Measurements from ENCODE around the gene CGB8. TPM values are rescaled to one million over a fixed set of nuclear protein-coding genes. Genes with fewer than 3 reads are reported as not detected.
"Not testable (repeated sequence)": the region's sequence is repeated elsewhere in the genome, so short reads cannot be mapped to it uniquely, and the experiment has no call there.

CGB8 gene
- total RNA-seq, 3 donors from 2014 or later (not counting 1 experiment from before 2014, with no cell fraction given), result not detected

DNA sequence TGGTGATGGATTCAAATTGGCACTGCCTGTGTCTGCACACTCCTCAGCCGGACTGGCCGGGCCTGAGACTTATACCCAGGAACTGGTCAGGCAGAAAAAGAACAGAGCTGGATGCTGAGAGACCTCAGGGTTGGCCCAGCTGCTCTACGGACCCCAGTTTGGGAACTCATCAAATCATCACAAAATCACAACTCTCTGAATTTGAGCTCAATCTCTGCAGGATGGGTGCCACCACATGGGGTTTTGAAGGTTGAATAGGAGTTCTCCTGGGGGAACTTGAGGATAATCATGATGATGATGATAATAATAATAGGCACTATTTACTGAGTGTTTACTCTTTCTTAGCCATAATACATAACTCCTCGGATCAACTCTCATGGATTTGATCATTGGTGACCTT, 6.2 kb downstream of the CGB8 start:
- H3K4me1 ChIP-seq (ENCODE audit: control insufficient read depth, insufficient read depth, low read length); H3K4me3 Mint-ChIP-seq; H3K36me3 ChIP-seq (ENCODE audit: control insufficient read depth, insufficient read depth, low read length); H3K9me3 ChIP-seq (ENCODE audit: control insufficient read depth, insufficient read depth, low read length); DNase-seq; H3K9me3 Mint-ChIP-seq; H3K27me3 ChIP-seq (ENCODE audit: control insufficient read depth, insufficient read depth, low read length); H3K4me3 ChIP-seq (ENCODE audit: low read length); H3K27me3 Mint-ChIP-seq (ENCODE audit: low read depth in 2 of 2); H3K27ac ChIP-seq (ENCODE audit: low read length); H3K27ac Mint-ChIP-seq; H3K36me3 Mint-ChIP-seq; ATAC-seq; intact Hi-C loops (cut with micrococcal nuclease); H3K4me1 Mint-ChIP-seq: not testable (repeated sequence)
- WGBS (ENCODE audit: insufficient coverage), result no CpG with 5 or more reads among the region's 4 CpGs

DNA sequence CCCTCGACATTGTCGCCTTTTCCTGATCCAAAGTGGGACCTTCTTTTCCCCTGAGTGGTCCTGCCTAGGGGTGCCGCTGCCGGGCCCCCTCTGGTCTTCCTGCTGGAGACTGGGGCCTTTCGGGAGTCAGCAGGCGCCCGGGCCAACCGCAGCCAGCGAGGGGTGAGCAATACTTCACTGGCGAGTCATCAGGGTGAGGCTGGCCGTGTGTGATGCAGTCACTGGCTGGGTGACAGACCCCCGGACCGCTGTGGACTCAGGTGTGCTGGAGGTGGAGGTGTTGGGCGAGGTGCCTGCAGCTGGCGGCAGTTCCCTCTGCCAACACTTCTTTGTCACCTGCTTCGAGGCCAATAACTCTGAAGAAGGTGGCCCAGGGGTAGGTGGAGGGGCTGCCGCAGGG, 6.7 kb downstream of the CGB8 start:
- Histone ChIP-seq H3K36me3 (ENCODE audit: control insufficient read depth, insufficient read depth, low read length) (no peaks in the 10 kb centered on the region), H3K9me3 (ENCODE audit: control insufficient read depth, insufficient read depth, low read length) (no peaks in the 10 kb centered on the region), H3K27me3 (ENCODE audit: control insufficient read depth, insufficient read depth, low read length) (no peaks in the 10 kb centered on the region), H3K27ac (ENCODE audit: low read length) (no peak overlapping the region), H3K4me3 (ENCODE audit: low read length) (no peak overlapping the region), H3K4me1 (ENCODE audit: control insufficient read depth, insufficient read depth, low read length) (no peaks in the 10 kb centered on the region)
- ATAC-seq (no peak), DNase-seq (no peak)
- WGBS (ENCODE audit: insufficient coverage), result 86% methylated on average over 16 of the region's 17 CpGs
- Mint-ChIP-seq H3K4me3 (no peak overlapping the region), H3K36me3 (no peaks in the 10 kb centered on the region), H3K9me3 (no peaks in the 10 kb centered on the region), H3K4me1 (no peaks in the 10 kb centered on the region), H3K27me3 (ENCODE audit: low read depth in 2 of 2) (no peaks in the 10 kb centered on the region), H3K27ac (no peak overlapping the region)
- intact Hi-C loops (cut with micrococcal nuclease), result no loop called here
- TF ChIP-seq, protein P1, sequence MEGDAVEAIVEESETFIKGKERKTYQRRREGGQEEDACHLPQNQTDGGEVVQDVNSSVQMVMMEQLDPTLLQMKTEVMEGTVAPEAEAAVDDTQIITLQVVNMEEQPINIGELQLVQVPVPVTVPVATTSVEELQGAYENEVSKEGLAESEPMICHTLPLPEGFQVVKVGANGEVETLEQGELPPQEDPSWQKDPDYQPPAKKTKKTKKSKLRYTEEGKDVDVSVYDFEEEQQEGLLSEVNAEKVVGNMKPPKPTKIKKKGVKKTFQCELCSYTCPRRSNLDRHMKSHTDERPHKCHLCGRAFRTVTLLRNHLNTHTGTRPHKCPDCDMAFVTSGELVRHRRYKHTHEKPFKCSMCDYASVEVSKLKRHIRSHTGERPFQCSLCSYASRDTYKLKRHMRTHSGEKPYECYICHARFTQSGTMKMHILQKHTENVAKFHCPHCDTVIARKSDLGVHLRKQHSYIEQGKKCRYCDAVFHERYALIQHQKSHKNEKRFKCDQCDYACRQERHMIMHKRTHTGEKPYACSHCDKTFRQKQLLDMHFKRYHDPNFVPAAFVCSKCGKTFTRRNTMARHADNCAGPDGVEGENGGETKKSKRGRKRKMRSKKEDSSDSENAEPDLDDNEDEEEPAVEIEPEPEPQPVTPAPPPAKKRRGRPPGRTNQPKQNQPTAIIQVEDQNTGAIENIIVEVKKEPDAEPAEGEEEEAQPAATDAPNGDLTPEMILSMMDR (IDR thresholded peaks at IDR 0.05), result no peak

DNA sequence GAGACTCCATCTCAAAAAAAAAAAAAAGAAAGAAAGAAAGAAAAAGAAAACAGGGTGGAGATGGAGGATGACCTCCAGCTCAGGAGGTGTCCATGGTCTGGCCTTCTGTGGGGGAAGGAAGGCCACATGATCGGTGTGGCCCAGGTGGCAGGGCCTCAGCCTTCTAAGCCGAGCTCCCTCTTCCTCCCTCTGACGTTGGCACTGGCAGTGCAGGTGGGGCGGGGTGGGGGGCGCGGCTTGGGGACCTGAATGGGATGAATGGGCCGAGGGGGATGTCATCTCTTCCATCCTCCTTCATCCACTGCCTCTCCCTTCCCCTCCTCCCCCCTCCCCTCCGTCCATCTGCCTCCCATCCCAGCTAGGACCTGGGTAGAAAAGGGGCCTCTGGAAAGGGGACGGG, 9.2 kb downstream of the CGB8 start:
- WGBS (ENCODE audit: insufficient coverage), result 82% methylated on average over 2 of the region's 9 CpGs
- H3K4me1 Mint-ChIP-seq; H3K27ac Mint-ChIP-seq; H3K9me3 Mint-ChIP-seq; H3K9me3 ChIP-seq (ENCODE audit: control insufficient read depth, insufficient read depth, low read length); ATAC-seq; H3K36me3 Mint-ChIP-seq; H3K27ac ChIP-seq (ENCODE audit: low read length); H3K27me3 Mint-ChIP-seq (ENCODE audit: low read depth in 2 of 2); H3K4me3 Mint-ChIP-seq; H3K27me3 ChIP-seq (ENCODE audit: control insufficient read depth, insufficient read depth, low read length); H3K36me3 ChIP-seq (ENCODE audit: control insufficient read depth, insufficient read depth, low read length); H3K4me1 ChIP-seq (ENCODE audit: control insufficient read depth, insufficient read depth, low read length); DNase-seq; intact Hi-C loops (cut with micrococcal nuclease); H3K4me3 ChIP-seq (ENCODE audit: low read length): not testable (repeated sequence)

DNA sequence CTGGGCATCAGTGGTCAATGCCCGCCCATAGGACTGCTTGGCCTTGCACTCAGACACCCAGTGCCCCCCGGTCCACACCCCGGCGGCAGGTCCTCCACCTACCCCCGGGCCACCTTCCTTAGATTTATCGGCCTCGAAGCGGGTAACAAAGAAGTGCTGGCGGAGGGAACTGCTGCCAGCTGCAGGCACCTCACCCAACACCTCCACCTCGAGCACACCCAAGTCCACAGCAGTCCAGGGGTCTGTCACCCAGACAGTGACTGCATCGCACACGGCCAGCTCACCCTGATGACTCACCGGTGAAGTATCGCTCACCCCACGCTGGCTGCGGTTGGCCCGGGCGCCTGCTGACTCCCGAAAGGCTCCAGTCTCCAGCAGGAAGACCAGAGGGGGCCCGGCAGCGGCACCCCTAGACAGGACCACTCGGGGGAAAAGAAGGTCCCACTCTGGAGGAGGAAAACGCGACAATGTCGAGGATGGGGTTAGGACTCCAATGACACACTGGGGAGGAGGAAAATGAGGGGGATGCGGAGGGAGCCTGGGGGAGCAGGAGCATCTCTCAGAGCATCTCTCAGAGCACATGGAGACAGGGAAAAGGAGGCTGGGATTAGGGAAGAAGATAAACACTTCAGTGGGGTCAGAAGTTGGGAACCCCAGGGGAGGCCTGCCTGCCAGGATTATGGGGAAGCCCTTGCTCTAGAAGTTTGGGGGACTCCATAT, 10.2 kb downstream of the CGB8 start:
- H3K4me1 ChIP-seq (ENCODE audit: control insufficient read depth, insufficient read depth, low read length); H3K36me3 ChIP-seq (ENCODE audit: control insufficient read depth, insufficient read depth, low read length); H3K9me3 Mint-ChIP-seq; H3K27me3 ChIP-seq (ENCODE audit: control insufficient read depth, insufficient read depth, low read length); ATAC-seq; H3K9me3 ChIP-seq (ENCODE audit: control insufficient read depth, insufficient read depth, low read length); H3K27me3 Mint-ChIP-seq (ENCODE audit: low read depth in 2 of 2); DNase-seq; H3K4me3 Mint-ChIP-seq; H3K4me3 ChIP-seq (ENCODE audit: low read length); intact Hi-C loops (cut with micrococcal nuclease); H3K4me1 Mint-ChIP-seq; H3K36me3 Mint-ChIP-seq; H3K27ac ChIP-seq (ENCODE audit: low read length); H3K27ac Mint-ChIP-seq: not testable (repeated sequence)
- WGBS (ENCODE audit: insufficient coverage), result 88% methylated on average over 26 of the region's 26 CpGs

DNA sequence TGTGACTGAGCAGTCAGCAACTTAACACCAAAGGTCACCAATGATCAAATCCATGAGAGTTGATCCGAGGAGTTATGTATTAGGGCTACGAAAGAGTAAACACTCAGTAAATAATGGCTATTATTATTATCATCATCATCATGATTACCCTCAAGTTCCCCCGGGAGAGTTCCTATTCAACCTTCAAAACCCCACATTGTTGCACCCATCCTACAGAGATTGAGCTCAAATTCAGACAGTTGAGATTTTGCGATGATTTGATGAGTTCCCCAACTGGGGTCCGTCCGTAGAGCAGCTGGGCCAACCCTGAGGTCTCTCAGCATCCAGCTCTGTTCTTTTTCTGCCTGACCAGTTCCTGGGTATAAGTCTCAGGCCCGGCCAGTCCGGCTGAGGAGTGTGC, 10.8 kb downstream of the CGB8 start:
- intact Hi-C loops (cut with micrococcal nuclease); DNase-seq; H3K4me1 Mint-ChIP-seq; H3K27me3 Mint-ChIP-seq (ENCODE audit: low read depth in 2 of 2); ATAC-seq; H3K36me3 Mint-ChIP-seq; H3K27ac Mint-ChIP-seq; H3K36me3 ChIP-seq (ENCODE audit: control insufficient read depth, insufficient read depth, low read length); H3K9me3 Mint-ChIP-seq; H3K27me3 ChIP-seq (ENCODE audit: control insufficient read depth, insufficient read depth, low read length); H3K4me1 ChIP-seq (ENCODE audit: control insufficient read depth, insufficient read depth, low read length); H3K27ac ChIP-seq (ENCODE audit: low read length); H3K9me3 ChIP-seq (ENCODE audit: control insufficient read depth, insufficient read depth, low read length); H3K4me3 ChIP-seq (ENCODE audit: low read length); H3K4me3 Mint-ChIP-seq: not testable (repeated sequence)
- WGBS (ENCODE audit: insufficient coverage), result 100% methylated on average over 2 of the region's 8 CpGs

DNA sequence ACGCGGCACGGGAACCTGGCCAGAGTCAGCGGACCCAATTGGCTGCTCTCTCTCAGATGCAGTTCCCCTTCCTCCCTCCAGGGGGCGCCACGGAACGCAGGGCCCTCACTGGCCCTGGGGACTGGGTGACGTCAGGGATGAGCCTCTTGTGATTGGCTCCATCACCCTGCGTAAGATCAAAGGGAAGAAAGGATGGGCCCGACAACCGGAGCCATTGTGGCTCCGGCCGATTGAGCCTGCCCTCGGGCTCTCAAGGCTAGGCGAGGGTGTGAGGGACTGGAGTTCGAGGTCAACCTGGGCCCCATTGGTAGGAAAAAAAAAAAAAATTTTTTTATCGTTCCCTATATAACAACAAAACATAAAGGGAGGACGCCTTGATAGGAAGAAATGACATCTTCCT, 12.1 kb downstream of the CGB8 start, which contains the start of gene CGB1:
TSS of gene CGB1 (minus strand) at position 81 of the 400 bp plus-strand sequence. CDS start 184 bp downstream, outside the sequence.
- H3K27ac Mint-ChIP-seq; H3K4me1 ChIP-seq (ENCODE audit: control insufficient read depth, insufficient read depth, low read length); H3K9me3 Mint-ChIP-seq; H3K27ac ChIP-seq (ENCODE audit: low read length); H3K27me3 Mint-ChIP-seq (ENCODE audit: low read depth in 2 of 2); H3K9me3 ChIP-seq (ENCODE audit: control insufficient read depth, insufficient read depth, low read length); intact Hi-C loops (cut with micrococcal nuclease); H3K36me3 Mint-ChIP-seq; ATAC-seq; H3K27me3 ChIP-seq (ENCODE audit: control insufficient read depth, insufficient read depth, low read length); H3K4me3 Mint-ChIP-seq; H3K4me3 ChIP-seq (ENCODE audit: low read length); H3K4me1 Mint-ChIP-seq; H3K36me3 ChIP-seq (ENCODE audit: control insufficient read depth, insufficient read depth, low read length): not testable (repeated sequence)
- WGBS (ENCODE audit: insufficient coverage), result 60% methylated on average over 9 of the region's 18 CpGs
- peak in 1 of 2 donors; percentile 49 for DNase-seq

DNA sequence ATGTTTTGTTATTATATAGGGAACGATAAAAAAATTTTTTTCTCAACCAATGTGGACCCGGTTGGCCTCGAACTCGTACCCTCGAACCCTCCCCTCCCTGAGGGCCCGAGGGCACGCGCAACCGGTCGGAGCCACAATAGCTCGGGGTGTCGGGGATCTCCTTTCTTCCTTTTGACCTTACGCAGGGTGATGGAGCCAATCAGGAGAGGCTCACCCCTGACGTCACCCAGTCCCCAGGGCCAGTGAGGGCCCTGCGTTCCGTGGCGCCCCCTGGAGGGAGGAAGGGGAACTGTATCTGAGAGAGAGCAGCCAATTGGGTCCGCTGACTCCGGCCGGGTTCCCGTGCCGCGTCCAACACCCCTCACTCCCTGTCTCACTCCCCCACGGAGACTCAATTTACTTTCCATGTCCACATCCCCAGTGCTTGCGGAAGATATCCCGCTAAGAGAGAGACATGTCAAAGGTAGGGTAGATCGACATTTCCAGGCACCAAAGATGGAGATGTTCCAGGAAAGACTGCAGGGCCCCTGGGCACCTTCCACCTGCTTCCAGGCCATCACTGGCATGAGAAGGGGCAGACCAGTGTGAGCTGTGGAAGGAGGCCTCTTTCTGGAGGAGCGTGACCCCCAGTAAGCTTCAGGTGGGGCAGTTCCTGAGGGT, 17.1 kb downstream of the CGB8 start, which contains the start of gene CGB2:
TSS of gene CGB2 (plus strand) at position 249 of the 660 bp plus-strand sequence. CDS start at position 455, 206 bp downstream.
- WGBS (ENCODE audit: insufficient coverage), result 36% methylated on average over 23 of the region's 28 CpGs
- H3K4me3 ChIP-seq (ENCODE audit: low read length); intact Hi-C loops (cut with micrococcal nuclease); H3K36me3 Mint-ChIP-seq; H3K9me3 ChIP-seq (ENCODE audit: control insufficient read depth, insufficient read depth, low read length); H3K36me3 ChIP-seq (ENCODE audit: control insufficient read depth, insufficient read depth, low read length); H3K4me1 ChIP-seq (ENCODE audit: control insufficient read depth, insufficient read depth, low read length); H3K4me3 Mint-ChIP-seq; H3K9me3 Mint-ChIP-seq; H3K4me1 Mint-ChIP-seq; H3K27me3 ChIP-seq (ENCODE audit: control insufficient read depth, insufficient read depth, low read length); H3K27ac ChIP-seq (ENCODE audit: low read length); H3K27me3 Mint-ChIP-seq (ENCODE audit: low read depth in 2 of 2); H3K27ac Mint-ChIP-seq: not testable (repeated sequence)
- DNase-seq (peak in 1 of 2 donors; percentile 65), ATAC-seq (peak in 2 of 3 donors; percentile 52 to 66)

Measured in natural killer cell (primary cell).